Mesendoderm (in vitro differentiated cells): Measurements from ENCODE around the gene CREBBP.

Experiments
- DNase-seq: peaks from one replicate; pipeline ENCODE4 v3.0.0; 2013
- H2AK5ac ChIP-seq: 2 replicates; pipeline ENCODE4 v1.6.1; 2013; ENCODE audit warnings: low read length, inconsistent platforms
- H2BK120ac ChIP-seq: 2 replicates; pipeline ENCODE4 v1.6.1; 2013; ENCODE audit warnings: low read depth, mild to moderate bottlenecking, low read length, moderate library complexity, mixed read lengths
- H2BK15ac ChIP-seq: replicated peaks from 2 replicates; pipeline ENCODE4 v1.6.1; 2013; ENCODE audit warnings: low read depth, mild to moderate bottlenecking, moderate library complexity
- H2BK5ac ChIP-seq: 2 replicates; pipeline ENCODE4 v1.6.1; 2013; ENCODE audit warnings: low read length, inconsistent platforms
- H3K18ac ChIP-seq: 2 replicates; pipeline ENCODE4 v1.6.1; 2013; ENCODE audit warnings: mild to moderate bottlenecking, low read length, mixed read lengths
- H3K23ac ChIP-seq: one replicate; pipeline ENCODE4 v1.6.1; 2013; ENCODE audit warnings: low read length
- H3K27ac ChIP-seq: 2 replicates; pipeline ENCODE4 v1.5.1; 2013; ENCODE audit warnings: low read depth, mild to moderate bottlenecking, inconsistent platforms, low read length, moderate library complexity
- H3K27me3 ChIP-seq: 2 replicates; pipeline ENCODE4 v1.6.1; 2013; ENCODE audit warnings: low read length, control low read depth, mild to moderate bottlenecking, inconsistent platforms; ENCODE audit not compliant: insufficient read depth, poor library complexity
- H3K36me3 ChIP-seq: 2 replicates; pipeline ENCODE4 v1.6.1; 2013; ENCODE audit warnings: low read length, inconsistent platforms; ENCODE audit not compliant: control insufficient read depth, insufficient read depth
- H3K4ac ChIP-seq: one replicate; pipeline ENCODE4 v1.6.1; 2013; ENCODE audit warnings: low read depth, mild to moderate bottlenecking, low read length, moderate library complexity
- H3K4me1 ChIP-seq: 2 replicates; pipeline ENCODE4 v1.6.1; 2013; ENCODE audit warnings: low read depth, low read length, inconsistent platforms; ENCODE audit not compliant: control insufficient read depth
- H3K4me2 ChIP-seq: 2 replicates; pipeline ENCODE4 v1.6.1; 2013; ENCODE audit warnings: low read length
- H3K4me3 ChIP-seq: 2 replicates; pipeline ENCODE4 v1.5.1; 2013; ENCODE audit warnings: mild to moderate bottlenecking, low read length
- H3K56ac ChIP-seq: one replicate; pipeline ENCODE4 v1.6.1; 2013; ENCODE audit warnings: low read length
- H3K79me1 ChIP-seq: 2 replicates; pipeline ENCODE4 v1.6.1; 2013; ENCODE audit warnings: low read length, inconsistent platforms
- H3K79me2 ChIP-seq: 2 replicates; pipeline ENCODE4 v1.6.1; 2013; ENCODE audit warnings: mild to moderate bottlenecking, low read length; ENCODE audit not compliant: control insufficient read depth, insufficient read depth
- H3K9ac ChIP-seq: 2 replicates; pipeline ENCODE4 v1.6.1; 2013; ENCODE audit warnings: low read length, inconsistent platforms
- H4K5ac ChIP-seq: one replicate; pipeline ENCODE4 v1.6.1; 2013; ENCODE audit warnings: low read length
- H4K8ac ChIP-seq: one replicate; pipeline ENCODE4 v1.6.1; 2013; ENCODE audit warnings: low read depth, mild to moderate bottlenecking, control low read depth, low read length, moderate library complexity
- WGBS: extraction: QIAGEN DNeasy Blood & Tissue Kit; methylation state at CpG from one replicate; pipeline ENCODE4 v1.1.7; 2013; ENCODE audit warnings: low lambda C conversion rate, missing lambda C conversion rate; ENCODE audit not compliant: insufficient coverage; ENCODE audit errors: extremely low coverage; 5-methylcytosine and 5-hydroxymethylcytosine counted together

The CREBBP gene

GRCh38 chr16:3788711-3789374, 91.7 kb downstream of the CREBBP start:
- H2AK5ac ChIP-seq = no peak overlapping the region
- no peaks in the 10 kb centered on the region for H3K4me1 ChIP-seq

GRCh38 chr16:3787924-3788661, 92.4 kb downstream of the CREBBP start:
- H3K18ac ChIP-seq = no peak overlapping the region
- H4K8ac ChIP-seq = no peak overlapping the region
- H4K5ac ChIP-seq = no peak overlapping the region
- H3K27me3 ChIP-seq = no peaks in the 10 kb centered on the region
- H2BK15ac ChIP-seq = no peak overlapping the region
- no peak overlapping the region for H3K4me3 ChIP-seq
- no peak overlapping the region for H2AK5ac ChIP-seq
- H3K79me1 ChIP-seq = peaks cover 26% of the 10 kb centered on the region
- H3K27ac ChIP-seq = no peak overlapping the region
- H3K56ac ChIP-seq = no peak overlapping the region
- H3K4me2 ChIP-seq = no peak overlapping the region
- WGBS = no CpG with 5 or more reads among the region's 10 CpGs
- H2BK120ac ChIP-seq = no peak overlapping the region
- peaks cover 3% of the 10 kb centered on the region for H3K36me3 ChIP-seq
- H3K9ac ChIP-seq = no peak overlapping the region
- H2BK5ac ChIP-seq = no peak overlapping the region
- no peak for DNase-seq
- H3K4me1 ChIP-seq = no peaks in the 10 kb centered on the region
- H3K4ac ChIP-seq = no peak overlapping the region
- no peak overlapping the region for H3K23ac ChIP-seq
- H3K79me2 ChIP-seq = peaks cover 6% of the 10 kb centered on the region

More at GRCh38 chr16:3788711-3789374, 91.7 kb downstream of the CREBBP start:
- no peak overlapping the region for H3K4ac ChIP-seq
- H3K4me2 ChIP-seq = no peak overlapping the region
- WGBS = no CpG with 5 or more reads among the region's 9 CpGs
- no peaks in the 10 kb centered on the region for H3K27me3 ChIP-seq
- peaks cover 4% of the 10 kb centered on the region for H3K36me3 ChIP-seq
- H4K5ac ChIP-seq = no peak overlapping the region
- no peak overlapping the region for H3K4me3 ChIP-seq
- no peak overlapping the region for H2BK120ac ChIP-seq
- no peak for DNase-seq
- H3K56ac ChIP-seq = no peak overlapping the region
- no peak overlapping the region for H3K23ac ChIP-seq
- H3K79me1 ChIP-seq = peaks cover 29% of the 10 kb centered on the region
- no peak overlapping the region for H2BK15ac ChIP-seq
- no peak overlapping the region for H4K8ac ChIP-seq
- H3K9ac ChIP-seq = no peak overlapping the region
- H3K27ac ChIP-seq = no peak overlapping the region
- no peak overlapping the region for H2BK5ac ChIP-seq
- H3K79me2 ChIP-seq = peaks cover 6% of the 10 kb centered on the region
- H3K18ac ChIP-seq = no peak overlapping the region

GRCh38 chr16:3785413-3785812, 95.1 kb downstream of the CREBBP start:
- Histone ChIP-seq H3K4me2 (no peak overlapping the region), H3K56ac (no peak overlapping the region), H2AK5ac (no peak overlapping the region), H3K4ac (no peak overlapping the region), H4K5ac (no peak overlapping the region), H3K27me3 (no peaks in the 10 kb centered on the region), H3K23ac (no peak overlapping the region), H2BK5ac (no peak overlapping the region), H3K79me1 (peaks cover 20% of the 10 kb centered on the region), H3K18ac (no peak overlapping the region), H3K4me3 (no peak overlapping the region), H3K9ac (no peak overlapping the region), H3K79me2 (peaks cover 4% of the 10 kb centered on the region), H3K27ac (no peak overlapping the region), H3K4me1 (no peaks in the 10 kb centered on the region), H2BK120ac (no peak overlapping the region), H2BK15ac (no peak overlapping the region), H4K8ac (no peak overlapping the region), H3K36me3 (peaks cover 5% of the 10 kb centered on the region)
- DNase-seq = no peak
- WGBS = no CpG with 5 or more reads among the region's 12 CpGs

GRCh38 chr16:3783516-3783915, 97.0 kb downstream of the CREBBP start:
- Histone ChIP-seq H3K4ac (no peak overlapping the region), H3K27me3 (no peaks in the 10 kb centered on the region), H4K5ac (no peak overlapping the region), H2BK120ac (no peak overlapping the region), H3K4me2 (no peak overlapping the region), H2AK5ac (no peak overlapping the region), H3K9ac (no peak overlapping the region), H3K4me3 (no peak overlapping the region), H3K56ac (no peak overlapping the region), H3K18ac (no peak overlapping the region), H3K79me2 (peaks cover 4% of the 10 kb centered on the region), H2BK5ac (no peak overlapping the region), H3K4me1 (no peaks in the 10 kb centered on the region), H4K8ac (no peak overlapping the region), H3K23ac (no peak overlapping the region), H3K27ac (no peak overlapping the region), H3K79me1 (peaks cover 15% of the 10 kb centered on the region), H2BK15ac (no peak overlapping the region), H3K36me3 (peaks cover 5% of the 10 kb centered on the region)
- no CpG with 5 or more reads among the region's 3 CpGs for WGBS
- no peak for DNase-seq

GRCh38 chr16:3782566-3782965, 97.9 kb downstream of the CREBBP start:
- Histone ChIP-seq H2BK5ac (no peak overlapping the region), H4K8ac (no peak overlapping the region), H3K4me2 (no peak overlapping the region), H2BK120ac (no peak overlapping the region), H3K4me1 (no peaks in the 10 kb centered on the region), H3K79me2 (peaks cover 4% of the 10 kb centered on the region), H3K36me3 (peaks cover 9% of the 10 kb centered on the region), H3K79me1 (peaks cover 15% of the 10 kb centered on the region), H2AK5ac (no peak overlapping the region), H3K27ac (no peak overlapping the region), H2BK15ac (no peak overlapping the region), H3K56ac (no peak overlapping the region), H3K27me3 (no peaks in the 10 kb centered on the region), H3K23ac (no peak overlapping the region), H4K5ac (no peak overlapping the region), H3K4me3 (no peak overlapping the region), H3K18ac (no peak overlapping the region), H3K4ac (no peak overlapping the region), H3K9ac (no peak overlapping the region)
- no peak for DNase-seq
- no CpG with 5 or more reads among the region's 7 CpGs for WGBS
